Measurements from ENCODE around the gene TAS2R39.

DNA sequence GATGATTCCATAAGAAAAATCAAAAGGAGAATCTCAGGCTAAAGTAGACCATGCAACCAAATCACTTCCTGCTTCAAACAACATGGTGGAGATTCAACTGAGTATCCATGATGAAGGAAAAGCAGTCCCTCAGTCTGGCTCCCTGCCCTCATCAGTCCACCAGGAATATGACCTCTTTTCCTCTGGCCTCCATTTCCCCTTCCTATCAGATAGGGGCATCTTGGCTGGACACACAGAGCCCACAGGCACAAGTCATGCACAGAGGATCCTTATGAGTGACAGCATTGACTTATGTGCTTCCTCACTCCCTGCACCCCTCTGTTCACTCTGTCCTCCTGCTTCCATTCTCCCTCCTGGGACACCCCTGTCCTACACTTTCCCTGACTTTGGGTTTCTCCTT is 34.6 kb upstream of the TAS2R39 start:
- TF ChIP-seq, protein P1, sequence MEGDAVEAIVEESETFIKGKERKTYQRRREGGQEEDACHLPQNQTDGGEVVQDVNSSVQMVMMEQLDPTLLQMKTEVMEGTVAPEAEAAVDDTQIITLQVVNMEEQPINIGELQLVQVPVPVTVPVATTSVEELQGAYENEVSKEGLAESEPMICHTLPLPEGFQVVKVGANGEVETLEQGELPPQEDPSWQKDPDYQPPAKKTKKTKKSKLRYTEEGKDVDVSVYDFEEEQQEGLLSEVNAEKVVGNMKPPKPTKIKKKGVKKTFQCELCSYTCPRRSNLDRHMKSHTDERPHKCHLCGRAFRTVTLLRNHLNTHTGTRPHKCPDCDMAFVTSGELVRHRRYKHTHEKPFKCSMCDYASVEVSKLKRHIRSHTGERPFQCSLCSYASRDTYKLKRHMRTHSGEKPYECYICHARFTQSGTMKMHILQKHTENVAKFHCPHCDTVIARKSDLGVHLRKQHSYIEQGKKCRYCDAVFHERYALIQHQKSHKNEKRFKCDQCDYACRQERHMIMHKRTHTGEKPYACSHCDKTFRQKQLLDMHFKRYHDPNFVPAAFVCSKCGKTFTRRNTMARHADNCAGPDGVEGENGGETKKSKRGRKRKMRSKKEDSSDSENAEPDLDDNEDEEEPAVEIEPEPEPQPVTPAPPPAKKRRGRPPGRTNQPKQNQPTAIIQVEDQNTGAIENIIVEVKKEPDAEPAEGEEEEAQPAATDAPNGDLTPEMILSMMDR (IDR thresholded peaks at IDR 0.05) = no peak
- TF ChIP-seq ZFX (IDR thresholded peaks at IDR 0.05; ENCODE audit: borderline replicate concordance) = no peak

All from 22Rv1 (cell line).